GM18951 (cell line): ENCODE data around the gene TMEM258.

Source experiments
- POLR2A ChIP-seq: IDR thresholded peaks from 4 replicates; pipeline ENCODE4 v1.6.1; 2011; ENCODE audit warnings: mild to moderate bottlenecking; ENCODE audit not compliant: insufficient read length, insufficient read depth; ENCODE audit errors: extremely low read depth
- in situ Hi-C: fragments of 300-500 bp; cut with MboI; formaldehyde crosslinking; loops from one replicate; pipeline ENCODE4 v1.12.0; 2022; ENCODE audit warnings: low sequenced_read_pairs, mixed read lengths, inconsistent platforms; ENCODE audit not compliant: unreplicated experiment

The TMEM258 gene

GRCh38 chr11:61761440-61762222 lies 30.8 kb downstream of the TMEM258 start:
- TF ChIP-seq POLR2A: no peak
- in situ Hi-C loops: no loop called here

- no peak for TF ChIP-seq POLR2A
- in situ Hi-C loops: no loop called here
Observed at GRCh38 chr11:61760946-61761345, 31.5 kb downstream of the TMEM258 start.

DNA sequence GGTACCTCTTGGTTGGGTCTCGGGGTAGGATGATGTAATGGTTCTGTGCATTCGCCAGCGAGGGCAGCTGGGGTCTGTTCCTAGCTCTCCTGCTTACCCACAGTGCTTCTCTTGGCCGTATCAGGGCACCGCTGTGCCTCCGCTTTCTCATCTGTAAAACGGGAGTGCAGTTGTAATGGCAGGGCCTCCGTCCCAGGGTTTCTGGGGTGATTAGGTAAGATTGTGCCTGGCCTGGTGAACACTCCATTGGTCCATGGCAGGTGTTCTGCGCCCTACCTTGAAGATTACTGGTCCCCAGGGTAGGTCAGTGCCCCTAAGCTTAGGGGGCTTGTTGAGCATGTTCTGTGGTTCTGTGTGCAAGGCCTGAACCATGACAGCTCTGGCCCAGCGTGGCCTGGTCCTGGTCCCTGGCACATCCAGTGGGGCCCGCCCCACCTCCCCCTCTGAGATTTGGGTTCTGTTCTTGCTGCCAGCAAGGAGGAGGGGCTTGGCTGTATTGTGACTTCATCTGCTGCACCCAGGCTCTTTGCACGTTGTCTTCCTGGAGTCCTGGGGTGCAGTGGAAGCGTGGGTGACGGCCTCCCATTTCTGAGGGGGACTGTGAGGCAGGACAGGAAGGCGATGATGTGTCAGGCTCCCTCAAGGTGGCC lies 35.1 kb downstream of the TMEM258 start:
- TF ChIP-seq POLR2A: no peak
- in situ Hi-C loops: no loop called here

- in situ Hi-C loops: no loop called here
- peak; percentile 47 for TF ChIP-seq POLR2A
Observed at GRCh38 chr11:61756452-61757212, 35.8 kb downstream of the TMEM258 start.

DNA sequence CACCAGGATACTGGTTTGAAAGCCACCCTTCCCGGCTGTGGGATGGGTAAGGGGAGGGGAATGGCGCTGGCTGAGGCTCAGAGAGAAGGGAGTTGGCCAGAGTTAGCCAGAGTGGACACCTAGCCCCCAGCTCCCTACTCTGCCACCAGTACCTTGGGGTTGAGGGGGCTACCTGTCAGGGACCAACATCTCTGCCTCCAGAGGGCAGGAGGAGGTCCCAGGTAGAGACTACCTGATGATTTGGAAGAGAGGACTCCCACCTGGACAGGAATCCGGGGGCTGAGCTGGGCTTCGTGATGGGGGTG lies 36.3 kb downstream of the TMEM258 start:
- in situ Hi-C loops: no loop called here

DNA sequence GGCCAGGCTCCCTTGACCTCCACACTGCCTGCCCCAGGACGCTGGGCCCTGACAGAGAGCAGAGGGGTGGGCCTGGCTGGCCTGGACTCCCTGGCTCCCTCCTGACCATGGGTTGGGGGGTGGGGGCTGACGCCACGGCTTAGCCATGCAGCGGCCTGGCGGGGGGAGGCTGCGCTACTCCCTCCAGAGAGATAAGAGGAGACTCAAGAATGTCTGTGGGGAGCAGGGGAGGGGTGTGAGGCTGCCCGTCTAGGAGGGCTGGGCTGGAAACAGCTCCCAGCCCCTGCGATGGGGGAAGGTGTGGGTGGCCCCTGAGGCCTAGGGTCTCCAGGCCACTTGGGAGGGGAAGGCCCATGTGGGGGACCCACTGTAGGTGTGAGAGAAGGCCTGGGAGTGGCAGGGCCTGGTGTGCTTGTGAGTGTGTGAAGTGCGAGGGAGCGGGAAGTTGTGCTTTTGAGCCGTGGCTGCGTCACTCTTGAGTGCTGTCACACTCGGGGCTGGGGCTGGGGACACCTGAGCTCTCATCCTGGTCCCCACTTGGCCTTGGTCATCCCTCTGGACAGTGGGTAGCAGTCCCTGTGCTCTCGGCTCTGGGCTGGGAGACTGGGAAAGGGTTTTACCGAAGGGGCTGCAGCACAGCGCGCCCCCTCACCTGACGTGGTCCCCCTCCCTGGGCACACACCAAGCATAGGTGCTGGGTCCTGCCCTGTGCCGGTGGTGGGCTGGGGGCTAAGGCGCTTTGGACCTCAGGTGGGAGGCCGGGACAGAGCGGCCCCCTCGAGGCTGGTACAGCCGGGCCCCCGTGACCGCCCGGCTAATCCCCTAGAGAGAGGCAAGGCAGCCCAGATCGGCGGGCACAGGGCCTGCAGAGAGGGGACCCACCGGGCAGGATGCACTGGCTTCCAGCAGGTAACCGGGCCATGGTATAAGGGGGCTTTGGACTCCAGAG lies 37.6 kb downstream of the TMEM258 start:
- TF ChIP-seq POLR2A: no peak

More for the DNA sequence above, 36.3 kb downstream of the TMEM258 start:
- no peak for TF ChIP-seq POLR2A

GRCh38 chr11:61753672-61754071 lies 38.7 kb downstream of the TMEM258 start:
- in situ Hi-C loops: no loop called here
- TF ChIP-seq POLR2A: no peak

More for the DNA sequence above, 37.6 kb downstream of the TMEM258 start:
- in situ Hi-C loops: no loop called here

DNA sequence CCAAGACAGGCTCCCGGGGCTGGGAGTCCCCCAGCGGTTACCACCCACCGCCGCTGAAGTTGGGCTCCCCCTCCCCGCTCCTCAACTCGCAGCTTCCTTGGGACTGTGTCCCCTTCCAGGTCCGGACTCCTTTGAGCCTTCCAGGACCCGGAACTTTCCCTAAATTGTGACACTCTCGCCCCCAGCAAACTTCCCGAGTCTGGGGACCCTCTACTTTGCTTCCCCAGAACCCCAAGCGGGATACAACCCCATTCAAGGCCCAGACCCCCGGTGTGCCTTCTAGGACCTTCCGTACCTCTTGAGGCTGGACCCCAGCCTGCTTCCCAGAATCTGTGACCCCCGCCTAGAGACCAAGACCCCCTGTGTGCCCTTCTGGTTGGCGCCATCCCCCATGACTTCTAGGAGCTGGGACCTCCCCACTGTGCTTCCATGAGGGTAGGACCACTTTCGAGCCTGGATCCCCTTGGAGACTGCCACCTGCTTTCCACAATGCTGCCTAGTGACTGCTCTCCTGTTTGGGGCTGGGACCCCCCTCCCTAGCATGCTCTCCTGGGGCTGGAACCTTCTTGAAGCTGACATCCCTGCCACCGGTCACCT lies 39.4 kb downstream of the TMEM258 start:
- in situ Hi-C loops: no loop called here
- no peak for TF ChIP-seq POLR2A

- in situ Hi-C loops: no loop called here
- no peak for TF ChIP-seq POLR2A
Observed at GRCh38 chr11:61752117-61752924, 40.1 kb downstream of the TMEM258 start, which contains the start of gene MYRF. Gene MYRF, plus strand, starts transcription at chr11:61752636. Its CDS starts 109 bp downstream, at chr11:61752745.

- in situ Hi-C loops: no loop called here
- no peak for TF ChIP-seq POLR2A
Observed at GRCh38 chr11:61751384-61751783, 41.0 kb downstream of the TMEM258 start.

DNA sequence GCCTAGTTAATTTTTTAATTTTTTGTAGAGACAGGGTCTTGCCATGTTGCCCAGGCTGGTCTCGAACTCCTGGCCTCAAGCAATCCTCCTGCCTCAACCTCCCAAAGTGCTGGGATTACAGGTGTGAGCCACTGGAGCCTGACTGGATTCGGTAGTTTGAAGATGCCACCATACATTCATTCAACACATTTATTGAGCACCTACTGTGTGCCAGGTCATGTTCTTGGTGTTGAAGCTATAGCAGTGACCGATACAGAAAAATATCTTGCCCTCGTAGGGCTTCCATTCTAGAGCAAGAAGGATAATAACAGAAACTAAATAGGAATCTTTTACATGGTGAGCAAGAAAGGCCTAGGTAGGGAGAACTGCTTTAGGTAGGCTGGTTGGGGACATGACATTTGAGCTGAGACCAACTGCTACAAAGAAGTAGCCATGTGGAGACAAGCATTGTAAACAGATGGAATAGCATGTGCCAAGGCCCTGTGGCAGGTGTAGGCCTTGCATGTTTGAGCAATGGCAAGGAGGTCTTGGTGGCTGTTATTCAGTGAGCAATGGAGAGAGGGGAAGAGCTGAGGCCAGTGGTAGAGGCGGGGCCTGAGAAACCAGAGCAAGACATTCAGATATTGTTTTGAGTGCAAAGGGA lies 41.6 kb downstream of the TMEM258 start:
- in situ Hi-C loops: no loop called here
- TF ChIP-seq POLR2A: no peak
